HepG2 (cell line): ENCODE data around the gene SLC29A1. TPM values are rescaled to one million over a fixed set of nuclear protein-coding genes. Genes with fewer than 3 reads are reported as not detected.

ENCODE experiments used
- HBP1 ChIP-seq: IDR thresholded peaks from 2 replicates; pipeline ENCODE4 v1.6.1; 2016; ENCODE audit warnings: low read depth, control low read depth
- HIC2 ChIP-seq: sonication (generic); formaldehyde crosslinking; IDR thresholded peaks from 2 replicates; pipeline ENCODE4 v1.9.0; 2022; ENCODE audit warnings: low read depth, missing genetic modification reagents
- HMGXB4 ChIP-seq, 2 experiments: sonication (generic) in 1 of 2; formaldehyde crosslinking in 1 of 2; IDR thresholded peaks; 2 replicates each; pipeline versions ENCODE4 v1.4.0 to v1.6.1; 2018 to 2020; ENCODE audit warnings: missing genetic modification reagents in 2 of 2, borderline replicate concordance in 1 of 2, low read depth in 1 of 2, mild to moderate bottlenecking in 1 of 2, missing biosample characterization in 1 of 2
- IKZF4 ChIP-seq: sonication (generic); formaldehyde crosslinking; IDR thresholded peaks from 2 replicates; pipeline ENCODE4 v1.5.1; 2020; ENCODE audit warnings: borderline replicate concordance, mild to moderate bottlenecking, low read depth, missing genetic modification reagents; ENCODE audit errors: not compliant biosample characterization
- KLF13 ChIP-seq: sonication (generic); formaldehyde crosslinking; IDR thresholded peaks from 2 replicates; pipeline ENCODE4 v1.4.0; 2020; ENCODE audit warnings: mild to moderate bottlenecking, missing genetic modification reagents
- SMARCC2 ChIP-seq: fragments of 450-650 bp; IDR thresholded peaks from 2 replicates; pipeline ENCODE4 v1.6.1; 2017; ENCODE audit warnings: antibody characterized with exemption, mild to moderate bottlenecking
- SP1 ChIP-seq, 2 experiments: fragments of 450-650 bp in 1 of 2; sonication (generic) in 1 of 2; formaldehyde crosslinking in 1 of 2; IDR thresholded peaks; 2 replicates each; pipeline versions ENCODE4 v1.4.0 to v1.6.1; 2016 to 2020; ENCODE audit warnings: missing genetic modification reagents in 1 of 2
- YEATS4 ChIP-seq: sonication (generic); formaldehyde crosslinking; IDR thresholded peaks from 2 replicates; pipeline ENCODE4 v1.4.0; 2020; ENCODE audit warnings: missing genetic modification reagents, borderline replicate concordance
- ZBTB14 ChIP-seq: sonication (generic); formaldehyde crosslinking; IDR thresholded peaks from 2 replicates; pipeline ENCODE4 v1.4.0; 2020; ENCODE audit warnings: missing genetic modification reagents
- ZBTB2 ChIP-seq: sonication (generic); formaldehyde crosslinking; IDR thresholded peaks from 2 replicates; pipeline ENCODE4 v1.8.0; 2022; ENCODE audit warnings: low read depth, missing genetic modification reagents
- ZBTB39 ChIP-seq: sonication (generic); formaldehyde crosslinking; IDR thresholded peaks from 2 replicates; pipeline ENCODE4 v1.5.0; 2020; ENCODE audit warnings: missing genetic modification reagents
- ZNF121 ChIP-seq: sonication (generic); formaldehyde crosslinking; IDR thresholded peaks from 2 replicates; pipeline ENCODE4 v1.5.0; 2020; ENCODE audit warnings: mild to moderate bottlenecking, missing genetic modification reagents
- ZNF746 ChIP-seq: sonication (generic); formaldehyde crosslinking; IDR thresholded peaks from 2 replicates; pipeline ENCODE4 v1.8.0; 2022; ENCODE audit warnings: mild to moderate bottlenecking, missing genetic modification reagents
- ZNF782 ChIP-seq: sonication (generic); formaldehyde crosslinking; IDR thresholded peaks from 2 replicates; pipeline ENCODE4 v1.4.0; 2020; ENCODE audit warnings: missing genetic modification reagents, mild to moderate bottlenecking, borderline replicate concordance
- ZNF784 ChIP-seq: sonication (generic); formaldehyde crosslinking; IDR thresholded peaks from 2 replicates; pipeline ENCODE4 v1.5.1; 2020; ENCODE audit warnings: missing genetic modification reagents, mild to moderate bottlenecking, borderline replicate concordance
- ZNF891 ChIP-seq: sonication (generic); formaldehyde crosslinking; IDR thresholded peaks from 2 replicates; pipeline ENCODE4 v1.5.0; 2020; ENCODE audit warnings: mild to moderate bottlenecking, missing genetic modification reagents
- polyA plus RNA-seq, 8 experiments: library from polyadenylated mRNA; depleted of rRNA in 3 of 8; stranded (reverse) in 7 of 8; unstranded in 1 of 8; fragments of >200 nt; fragmentation: Illumina TruSeq in 4 of 8; extraction: Trizol in 4 of 8; gene quantifications; 2 replicates each; pipeline versions ENCODE4 v1.2.1 to v1.2.3, GENCODE V29; 2011 to 2016; ENCODE audit warnings: low read depth in 4 of 8, missing spikeins in 1 of 8, mixed read lengths in 1 of 8; ENCODE audit not compliant: insufficient read depth in 1 of 8
- total RNA-seq, 5 experiments: library from RNA; depleted of rRNA; stranded (reverse); fragments of >200 nt; fragmentation: Illumina TruSeq; extraction: Trizol; gene quantifications; 2 replicates each; pipeline ENCODE4 v1.2.3, GENCODE V29; 2016; ENCODE audit warnings: low read depth in 1 of 5

Gene SLC29A1
- total and polyA plus RNA-seq, 2 of the 13 experiments (the other 11 are each of a cell fraction or from before 2014, with no cell fraction given): 43.2 to 106 TPM

GRCh38 chr6:44223319-44224028 lies at the start of gene SLC29A1 (continued):
- TF ChIP-seq ZBTB39 (CRISPR knock-in tag) (no peak), KLF13 (CRISPR knock-in tag) (no peak), ZNF784 (CRISPR knock-in tag) (no peak), ZBTB14 (CRISPR knock-in tag) (peak; percentile 76), ZNF746 (CRISPR knock-in tag) (peak; percentile 59; the same call in 1 of the 2 replicates), ZNF782 (CRISPR knock-in tag) (no peak; the same call in 1 of the 2 replicates), HBP1 (CRISPR knock-in tag) (0 out of 2 replicates have a peak, but pooled peaks have one; percentile 38), SMARCC2 (no peak), HIC2 (CRISPR knock-in tag) (peak; percentile 53; the same call in 1 of the 2 replicates), HMGXB4 (CRISPR knock-in tag; IDR thresholded peaks at IDR 0.05; ENCODE audit: borderline replicate concordance in 1 of 2, low read depth in 1 of 2) (peak; percentile 70 to 85; a peak in 3 of 4 replicates), IKZF4 (CRISPR knock-in tag) (peak; percentile 83), ZNF121 (CRISPR knock-in tag) (0 out of 2 replicates have a peak, but pooled peaks have one; percentile 42), ZBTB2 (CRISPR knock-in tag) (peak; percentile 84), YEATS4 (peak; percentile 91; the same call in 1 of the 2 replicates), SP1 (IDR thresholded peaks at IDR 0.05) (no peak), SP1 (CRISPR knock-in tag; IDR thresholded peaks at IDR 0.05) (peak; percentile 11; the same call in 1 of the 2 replicates), ZNF891 (CRISPR knock-in tag) (no peak; the same call in 1 of the 2 replicates)
